Hematopoietic multipotent progenitor cell treated with erythropoietin and hydrocortisone succinate and interleukin-3 and kit ligand, for 4 days (in vitro differentiated cells): Measurements from ENCODE around the gene ELL2.

ENCODE experiments used
- DNase-seq: peaks from one replicate; pipeline ENCODE4 v3.0.0-alpha.2; 2015

Gene ELL2

GRCh38 chr5:95953021-95953702 is 8.5 kb downstream of the ELL2 start:
- DNase-seq, result no peak

GRCh38 chr5:95951916-95952315 is 9.7 kb downstream of the ELL2 start:
- DNase-seq, result no peak

GRCh38 chr5:95949810-95950209 is 11.8 kb downstream of the ELL2 start:
- DNase-seq, result no peak

GRCh38 chr5:95948631-95949030 is 13.0 kb downstream of the ELL2 start:
- DNase-seq, result no peak

GRCh38 chr5:95946451-95946850 is 15.2 kb downstream of the ELL2 start:
- DNase-seq, result no peak

GRCh38 chr5:95942968-95943367 is 18.7 kb downstream of the ELL2 start:
- no peak for DNase-seq

- DNase-seq, result no peak
These were observed 19.2 kb downstream of the ELL2 start for GRCh38 chr5:95942414-95942813.

- no peak for DNase-seq
These were observed 19.9 kb downstream of the ELL2 start for GRCh38 chr5:95941756-95942155.

GRCh38 chr5:95940758-95941682 is 20.6 kb downstream of the ELL2 start:
- no peak for DNase-seq

GRCh38 chr5:95939465-95939864 is 22.2 kb downstream of the ELL2 start:
- no peak for DNase-seq

- DNase-seq, result no peak
These were observed 22.9 kb downstream of the ELL2 start for GRCh38 chr5:95938766-95939165.

- no peak for DNase-seq
These were observed 23.3 kb downstream of the ELL2 start for GRCh38 chr5:95938347-95938746.

- DNase-seq, result no peak
These were observed 24.0 kb downstream of the ELL2 start for GRCh38 chr5:95937607-95938152.

GRCh38 chr5:95936812-95937397 is 24.7 kb downstream of the ELL2 start:
- no peak for DNase-seq

- DNase-seq, result no peak
These were observed 26.0 kb downstream of the ELL2 start for GRCh38 chr5:95935553-95936100.

GRCh38 chr5:95934207-95934804 is 27.3 kb downstream of the ELL2 start:
- peak; percentile 87 for DNase-seq

- DNase-seq, result no peak
These were observed 28.7 kb downstream of the ELL2 start for GRCh38 chr5:95932941-95933340.

GRCh38 chr5:95931079-95931833 is 30.4 kb downstream of the ELL2 start:
- DNase-seq, result no peak

GRCh38 chr5:95930141-95930930 is 31.3 kb downstream of the ELL2 start:
- no peak for DNase-seq

- DNase-seq, result no peak
These were observed 32.9 kb downstream of the ELL2 start for GRCh38 chr5:95928724-95929253.
